Activated CD8-positive, alpha-beta memory T cell treated with anti-CD3 and anti-CD28 coated beads, Interleukin-2, amount 50 U/mL, for 1 hour (primary cell): Measurements from ENCODE around the gene DRAXIN.

Source experiments
- DNase-seq: peaks from one replicate; pipeline ENCODE4 v3.0.0-alpha.2; 2020; ENCODE audit errors: extremely low read depth

DRAXIN gene

DNA sequence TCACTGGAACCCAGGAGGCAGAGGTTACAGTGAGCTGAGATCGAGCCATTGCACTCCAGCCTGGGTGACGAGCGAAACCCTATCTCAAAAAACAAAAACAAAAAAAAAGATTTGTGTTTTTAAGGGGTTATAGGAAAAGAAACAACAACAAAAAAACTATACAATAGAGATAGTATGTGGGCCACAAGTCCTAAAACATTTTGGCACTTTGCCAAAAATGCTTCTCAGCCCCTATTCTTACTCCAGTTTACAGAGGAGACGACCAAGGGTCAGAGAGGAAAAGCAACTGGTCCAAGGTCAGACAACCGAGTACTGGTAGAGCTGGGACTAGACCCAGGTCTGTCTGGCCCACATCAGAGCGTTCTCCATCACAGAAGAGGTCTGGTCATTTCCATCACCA lies 33.9 kb upstream of the DRAXIN start:
- no peak for DNase-seq

DNA sequence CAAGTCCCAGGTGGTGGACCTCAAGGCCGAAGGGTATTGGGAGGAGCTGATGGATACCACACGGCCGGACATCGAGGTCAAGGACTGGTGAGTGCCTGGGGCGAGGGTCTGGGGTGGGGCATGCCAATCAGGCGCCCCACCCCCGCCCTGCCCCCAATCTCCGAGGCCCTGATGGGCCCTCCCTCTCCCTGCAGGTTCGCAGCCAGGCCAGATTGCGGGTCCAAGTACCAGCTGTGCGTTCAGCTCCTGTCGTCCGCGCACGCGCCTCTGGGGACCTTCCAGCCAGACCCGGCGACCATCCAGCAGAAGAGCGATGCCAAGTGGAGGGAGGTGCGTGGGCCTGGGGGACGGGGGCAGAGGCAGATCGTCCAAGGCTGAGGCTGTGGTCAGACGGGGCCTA lies 33.0 kb upstream of the DRAXIN start:
- DNase-seq = no peak

DNA sequence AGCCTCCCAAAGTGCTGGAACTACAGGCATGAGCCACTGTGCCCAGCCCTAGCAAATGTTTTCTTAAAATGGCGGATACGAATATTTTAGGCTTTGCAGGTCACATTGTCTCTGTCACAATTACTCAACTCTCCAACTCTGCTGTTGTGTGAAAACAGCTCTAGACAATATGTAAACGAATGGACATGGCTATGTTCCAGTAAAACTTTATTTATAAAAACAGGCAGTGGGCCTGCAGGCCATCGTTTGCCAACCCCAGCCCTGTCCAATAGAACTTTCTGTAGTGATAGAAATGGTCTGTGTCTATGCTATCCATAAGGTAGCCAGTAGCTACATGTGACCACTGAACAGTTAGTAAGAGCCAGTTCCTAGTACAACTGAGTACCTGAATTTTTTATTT lies 31.8 kb upstream of the DRAXIN start:
- no peak for DNase-seq

DNA sequence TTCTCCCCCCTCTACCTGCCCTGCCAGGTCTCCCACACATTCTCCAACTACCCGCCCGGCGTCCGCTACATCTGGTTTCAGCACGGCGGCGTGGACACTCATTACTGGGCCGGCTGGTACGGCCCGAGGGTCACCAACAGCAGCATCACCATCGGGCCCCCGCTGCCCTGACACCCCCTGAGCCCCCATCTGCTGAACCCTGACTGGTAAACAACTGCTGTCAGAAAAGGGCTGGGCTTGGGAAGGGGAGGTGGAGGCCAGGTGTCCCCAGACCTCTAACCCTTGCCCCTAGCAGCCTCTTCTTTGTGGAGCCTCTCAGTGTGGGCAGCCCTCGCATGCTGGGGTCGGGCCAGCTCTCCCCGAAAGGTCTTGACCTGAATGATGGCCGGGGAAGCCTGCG lies 30.4 kb upstream of the DRAXIN start:
- DNase-seq = no peak

DNA sequence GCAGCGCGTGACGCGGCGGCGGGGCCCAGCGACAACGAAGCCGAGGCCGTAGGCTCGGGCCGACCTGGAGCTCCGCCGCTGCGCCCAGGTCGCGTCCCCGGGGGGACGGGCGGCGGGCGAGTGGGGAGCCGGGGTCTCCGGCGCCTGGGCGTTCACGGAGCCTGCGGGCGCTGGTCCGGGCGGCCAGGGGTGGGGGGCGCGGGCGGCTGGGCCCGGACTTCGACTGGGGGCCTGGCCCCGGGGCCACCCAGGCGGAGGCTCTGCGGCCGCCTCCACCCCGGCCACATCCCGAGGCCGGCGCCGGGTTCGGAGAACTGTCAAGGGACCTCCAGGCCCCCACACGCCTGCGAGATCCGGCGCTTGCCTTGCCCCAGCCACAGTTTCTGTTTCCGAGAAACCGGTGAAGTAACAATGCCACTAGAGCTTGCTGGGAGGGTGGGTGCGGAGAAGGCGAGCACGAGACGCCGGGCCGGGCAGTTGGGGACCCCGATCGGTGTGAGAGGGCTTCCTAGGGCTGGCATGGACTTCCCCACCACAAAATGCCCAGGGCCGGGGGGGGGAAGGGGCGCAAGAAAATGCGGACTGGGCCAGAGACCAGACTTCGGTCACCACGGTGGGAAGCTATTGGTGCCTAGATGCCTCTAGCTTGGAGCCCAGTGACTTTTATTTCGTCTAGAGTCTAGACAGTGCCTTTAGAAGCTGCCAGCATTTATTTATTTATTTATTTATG lies 27.0 kb upstream of the DRAXIN start:
- DNase-seq = no peak

DNA sequence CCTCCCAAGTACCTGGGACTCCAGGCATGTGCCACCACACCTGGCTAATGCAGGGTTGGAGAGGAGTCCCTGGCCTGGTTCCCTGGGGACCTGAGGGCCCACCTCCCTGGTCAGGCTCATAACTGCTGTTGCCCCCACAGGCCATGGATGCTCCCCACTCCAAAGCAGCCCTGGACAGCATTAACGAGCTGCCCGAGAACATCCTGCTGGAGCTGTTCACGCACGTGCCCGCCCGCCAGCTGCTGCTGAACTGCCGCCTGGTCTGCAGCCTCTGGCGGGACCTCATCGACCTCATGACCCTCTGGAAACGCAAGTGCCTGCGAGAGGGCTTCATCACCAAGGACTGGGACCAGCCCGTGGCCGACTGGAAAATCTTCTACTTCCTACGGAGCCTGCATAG lies 23.0 kb upstream of the DRAXIN start:
- DNase-seq = no peak

DNA sequence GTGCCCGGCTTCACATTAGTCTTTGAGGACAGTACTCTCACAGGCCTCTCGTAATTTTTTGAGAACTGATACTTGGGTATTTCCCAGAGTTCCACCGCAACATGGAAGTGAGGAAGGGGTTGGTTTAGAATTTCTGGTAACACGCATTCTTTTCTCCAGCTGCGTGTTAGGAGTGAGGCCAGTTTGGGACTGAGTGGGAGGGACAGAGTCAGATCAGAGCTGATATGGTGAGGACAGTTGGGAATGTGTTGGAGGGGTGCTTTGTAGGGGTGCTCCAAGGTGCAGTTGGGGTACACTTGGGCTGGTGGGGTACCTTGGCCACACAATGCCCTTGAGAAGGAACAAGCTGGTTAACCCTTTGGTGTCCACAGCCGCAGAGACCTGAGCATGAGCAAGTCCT lies 20.8 kb upstream of the DRAXIN start:
- DNase-seq = no peak

DNA sequence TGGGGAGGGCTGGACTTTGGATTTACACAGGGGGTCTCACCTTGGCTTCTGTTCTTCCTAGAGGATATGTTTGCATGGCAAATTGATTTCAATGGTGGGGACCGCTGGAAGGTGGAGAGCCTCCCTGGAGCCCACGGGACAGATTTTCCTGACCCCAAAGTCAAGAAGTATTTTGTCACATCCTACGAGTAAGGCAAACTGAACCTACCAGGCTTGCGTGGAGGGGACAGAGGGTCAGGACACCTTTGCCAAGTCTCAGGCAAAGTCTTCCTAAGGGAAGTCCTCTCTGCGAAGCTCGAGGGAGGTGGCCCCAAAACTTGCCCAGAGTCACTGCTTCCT lies 20.3 kb upstream of the DRAXIN start:
- no peak for DNase-seq

DNA sequence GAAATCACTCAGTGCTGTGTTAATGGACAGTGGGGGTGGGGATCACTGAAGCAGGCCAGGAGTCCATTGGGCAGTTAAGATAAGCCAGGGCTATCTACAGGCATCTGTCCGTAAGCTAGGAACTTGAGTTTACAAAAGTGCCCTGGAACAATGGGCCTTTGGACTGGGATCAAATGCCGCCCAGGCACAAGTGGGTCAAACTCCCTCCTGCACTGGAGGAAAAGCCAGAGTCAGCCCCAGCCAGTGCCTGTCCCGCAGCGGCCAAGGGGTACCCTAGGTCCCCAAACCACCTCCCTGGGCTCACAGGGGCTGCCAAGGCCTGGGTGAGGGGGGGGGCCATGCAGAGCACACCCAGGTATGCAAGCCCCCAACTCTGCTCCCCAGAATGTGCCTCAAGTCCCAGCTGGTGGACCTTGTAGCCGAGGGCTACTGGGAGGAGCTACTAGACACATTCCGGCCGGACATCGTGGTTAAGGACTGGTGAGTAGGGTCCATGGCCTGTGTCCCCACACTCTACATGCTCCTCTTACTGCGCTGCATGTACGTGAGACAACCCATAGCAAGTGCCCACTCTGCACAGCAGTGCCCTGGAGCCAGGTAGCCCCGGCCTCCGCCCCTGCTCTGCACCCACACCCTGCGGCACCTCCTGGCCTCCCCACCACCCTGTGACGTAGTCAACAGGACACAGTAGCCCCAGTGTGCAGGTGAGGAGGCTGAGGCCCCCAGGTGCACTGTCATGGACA lies 19.8 kb upstream of the DRAXIN start:
- DNase-seq = no peak

DNA sequence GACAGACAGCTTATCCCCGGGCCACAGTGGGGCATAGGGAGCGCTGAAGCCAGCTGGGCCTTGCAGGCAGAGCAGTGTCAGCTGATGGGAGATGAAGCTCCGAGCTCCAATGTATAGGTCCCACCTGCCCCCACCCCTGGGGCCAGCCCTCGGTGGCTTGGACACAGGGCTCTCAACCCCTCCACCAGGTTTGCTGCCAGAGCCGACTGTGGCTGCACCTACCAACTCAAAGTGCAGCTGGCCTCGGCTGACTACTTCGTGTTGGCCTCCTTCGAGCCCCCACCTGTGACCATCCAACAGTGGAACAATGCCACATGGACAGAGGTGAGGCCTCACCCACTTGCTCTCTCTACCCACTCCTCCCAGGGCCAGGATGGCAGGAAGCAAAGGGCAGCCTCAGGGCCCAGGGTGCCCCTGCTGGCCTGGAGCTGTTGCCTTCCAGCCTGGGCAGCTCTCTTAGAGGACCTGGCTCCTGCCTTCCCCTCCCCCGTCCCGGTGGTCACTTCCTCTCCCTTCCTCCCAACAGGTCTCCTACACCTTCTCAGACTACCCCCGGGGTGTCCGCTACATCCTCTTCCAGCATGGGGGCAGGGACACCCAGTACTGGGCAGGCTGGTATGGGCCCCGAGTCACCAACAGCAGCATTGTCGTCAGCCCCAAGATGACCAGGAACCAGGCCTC lies 18.3 kb upstream of the DRAXIN start:
- DNase-seq = no peak

DNA sequence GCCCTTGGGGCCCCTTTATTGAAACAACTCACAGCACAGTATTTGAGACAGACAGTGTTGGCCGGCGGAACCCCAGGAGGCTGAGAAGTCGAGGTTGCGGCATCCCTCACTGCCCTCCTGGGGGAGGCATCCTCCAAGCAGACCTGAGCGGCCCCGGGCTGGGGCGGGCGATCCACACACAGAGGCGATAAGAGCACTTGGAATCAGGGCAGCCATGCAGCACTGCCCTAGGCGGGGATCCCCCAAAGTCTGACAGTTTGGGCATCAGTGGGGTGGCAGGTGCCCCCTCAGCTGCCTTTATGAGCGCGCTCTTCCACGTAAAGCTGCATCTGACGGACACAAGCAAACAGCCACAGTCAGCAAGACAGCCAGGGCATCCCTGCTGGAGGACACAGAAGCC lies 17.0 kb upstream of the DRAXIN start:
- DNase-seq = no peak

DNA sequence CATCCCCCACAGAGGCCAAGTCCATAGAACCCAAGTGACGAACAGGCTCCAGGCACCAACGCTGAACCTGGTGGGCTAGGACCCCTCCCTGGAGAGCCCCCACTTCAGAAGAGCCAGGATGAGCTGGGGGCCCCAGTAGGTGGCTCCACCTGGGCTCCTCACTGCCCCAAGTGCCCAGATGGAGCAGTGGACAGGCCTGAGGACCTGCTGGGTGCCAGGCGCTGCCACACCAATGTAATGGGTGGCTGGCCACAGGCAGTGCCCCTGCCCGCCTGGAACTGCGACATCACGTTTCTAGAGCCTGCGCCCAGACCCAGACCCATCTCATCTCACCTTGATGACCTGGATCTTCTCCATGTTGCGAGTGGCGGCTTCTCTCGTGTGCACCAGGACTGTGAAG lies 16.2 kb upstream of the DRAXIN start:
- no peak for DNase-seq

DNA sequence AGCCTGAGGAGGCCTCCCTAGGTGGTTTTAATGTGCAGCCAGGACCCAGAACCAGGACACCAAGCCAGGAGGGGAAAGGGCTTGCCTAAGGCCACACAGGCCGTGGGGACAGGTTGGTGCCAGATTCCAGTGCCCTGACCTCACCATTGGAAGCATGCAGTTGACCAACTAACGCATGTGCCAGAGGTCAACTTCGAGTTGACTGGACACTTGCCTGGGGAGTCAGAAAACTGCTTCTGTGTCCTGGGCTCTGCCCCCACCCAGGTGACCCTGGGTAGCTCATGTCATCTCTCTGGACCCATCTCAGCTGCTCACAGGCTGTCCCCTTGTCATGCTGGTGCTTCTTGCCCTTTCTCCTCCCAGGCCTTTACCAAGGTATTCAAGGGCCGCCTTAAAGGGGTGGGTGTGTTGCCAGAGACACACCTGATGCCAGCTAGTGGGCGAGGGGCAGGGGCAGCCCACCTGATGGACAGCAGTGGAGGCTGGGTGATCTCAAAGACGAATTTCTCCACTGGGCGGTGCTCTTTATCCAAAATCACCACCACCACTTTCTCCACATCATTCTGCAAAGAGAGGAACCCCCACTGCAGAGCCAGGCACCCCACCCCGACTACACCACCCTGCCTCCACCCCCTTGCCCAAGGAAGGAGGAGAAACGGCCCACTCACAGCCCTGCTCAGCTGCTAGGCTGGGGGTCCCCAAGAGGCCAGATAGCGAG lies 15.0 kb upstream of the DRAXIN start:
- no peak for DNase-seq

DNA sequence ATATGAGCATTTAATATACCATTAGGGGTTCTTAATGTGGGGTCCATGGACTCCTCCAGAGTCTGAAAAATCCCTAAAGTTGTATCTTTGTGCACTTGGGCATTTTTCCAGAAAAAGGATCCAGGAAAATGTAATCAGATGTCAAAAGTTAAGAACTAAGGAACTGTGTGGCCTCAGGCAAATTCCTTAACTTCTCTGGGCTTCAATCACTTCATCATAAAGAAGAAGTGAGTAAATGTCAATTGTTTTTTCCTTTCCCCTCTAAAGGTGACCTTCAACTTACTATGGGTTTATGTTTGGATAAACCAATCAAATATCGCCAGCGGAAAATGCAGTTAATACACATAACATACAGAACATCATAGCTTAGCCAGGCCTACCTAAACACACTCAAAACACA lies 13.1 kb upstream of the DRAXIN start:
- no peak for DNase-seq

DNA sequence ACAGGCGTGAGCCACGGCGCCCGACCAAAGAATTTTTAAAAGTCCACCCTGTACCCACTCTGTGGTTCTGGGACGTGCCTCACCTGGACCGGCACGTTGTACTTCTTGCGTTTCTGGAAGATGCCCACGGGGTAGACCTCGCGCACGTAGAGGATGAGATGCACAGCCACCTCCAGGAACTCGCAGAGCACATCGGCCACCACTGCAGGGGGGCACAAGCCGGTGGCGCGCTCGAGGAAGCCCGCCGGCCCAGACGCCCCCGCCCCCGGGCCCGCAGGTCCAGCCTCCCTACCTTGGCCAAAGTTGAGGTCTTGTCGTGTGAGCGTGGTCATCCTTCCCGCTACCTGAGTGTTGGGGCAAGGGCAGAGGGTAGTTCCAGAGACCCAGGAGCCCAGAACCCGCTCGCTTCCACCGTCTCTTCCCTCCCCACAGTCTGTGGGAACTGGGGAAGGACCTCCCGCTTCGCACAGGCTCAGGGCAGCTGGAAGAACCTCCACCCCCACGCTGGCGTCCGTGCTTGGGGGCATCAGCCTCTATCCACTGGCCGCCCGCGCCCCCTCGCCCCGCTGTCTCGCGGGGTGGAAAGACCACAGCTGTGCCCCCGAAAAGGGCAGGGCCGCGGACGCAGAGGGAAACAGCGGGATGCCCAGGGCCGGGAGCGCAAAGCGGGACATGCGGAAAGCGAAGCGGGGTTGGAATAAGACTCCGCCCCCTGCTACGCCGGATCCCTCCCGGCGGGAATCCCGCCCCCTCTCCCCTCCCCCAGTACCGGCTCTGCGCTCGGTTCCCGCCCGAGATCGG lies 11.0 kb upstream of the DRAXIN start:
- no peak for DNase-seq

DNA sequence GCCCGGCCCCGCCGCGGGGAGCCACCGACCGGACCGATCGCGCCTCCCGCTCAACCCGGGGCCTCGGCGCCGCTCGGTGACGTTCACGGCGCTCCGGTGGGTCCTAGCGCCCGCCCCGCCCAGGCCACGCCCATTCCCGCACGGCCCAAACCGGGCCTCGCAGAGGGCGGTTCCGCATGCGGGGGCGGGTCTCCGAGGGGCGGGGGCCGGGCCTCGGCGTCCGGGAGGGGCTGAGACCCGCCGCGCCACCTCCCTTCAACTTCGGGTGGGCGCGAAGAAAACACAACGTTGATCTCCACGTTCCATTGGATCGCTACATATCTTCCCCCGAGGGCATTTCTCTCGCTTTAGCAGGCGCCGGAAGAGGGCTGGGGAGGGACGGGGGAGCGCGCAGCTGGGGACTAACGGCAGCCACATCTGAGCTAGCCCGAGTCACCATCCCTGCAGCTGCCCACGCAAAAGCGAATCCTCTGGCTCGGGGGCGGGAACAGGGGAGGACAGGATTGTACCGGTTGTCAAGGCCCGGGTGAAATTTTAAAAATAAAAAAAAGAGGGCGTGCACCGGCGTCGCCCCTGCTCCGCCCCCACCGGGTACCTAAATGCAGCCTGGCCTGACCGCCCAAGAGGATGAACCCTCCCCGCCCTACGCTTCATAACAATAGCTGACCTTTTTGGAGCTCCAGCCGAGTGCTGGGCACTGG lies 10.3 kb upstream of the DRAXIN start, which contains the start of gene MAD2L2:
MAD2L2 (minus strand) TSS at position 78 of the 701 bp plus-strand sequence. CDS start 547 bp downstream, outside the sequence.
- peak; percentile 56 for DNase-seq

DNA sequence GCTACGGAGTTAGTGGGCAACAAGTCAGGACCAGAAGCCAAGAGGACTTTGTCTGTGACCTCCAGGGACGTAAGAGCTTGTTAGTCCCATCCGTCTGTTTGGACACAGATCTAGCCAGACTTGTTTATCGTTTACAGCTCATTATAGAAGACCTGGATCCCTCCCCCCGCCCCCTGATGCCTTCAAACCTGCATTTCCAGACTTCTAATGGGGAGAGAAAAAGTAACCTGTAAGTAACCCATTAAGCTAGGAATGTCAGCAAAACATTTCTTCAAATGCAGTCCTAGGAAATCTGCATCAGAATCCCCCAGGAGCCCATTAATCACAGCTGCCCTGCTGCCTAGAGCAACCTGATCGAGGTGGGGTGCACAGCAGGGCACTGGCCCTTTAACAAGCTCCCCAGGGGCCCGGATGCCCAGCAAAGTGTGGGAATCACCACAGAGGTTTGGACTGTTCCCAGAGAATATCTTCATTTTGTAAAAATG lies 9.2 kb upstream of the DRAXIN start:
- DNase-seq = no peak

DNA sequence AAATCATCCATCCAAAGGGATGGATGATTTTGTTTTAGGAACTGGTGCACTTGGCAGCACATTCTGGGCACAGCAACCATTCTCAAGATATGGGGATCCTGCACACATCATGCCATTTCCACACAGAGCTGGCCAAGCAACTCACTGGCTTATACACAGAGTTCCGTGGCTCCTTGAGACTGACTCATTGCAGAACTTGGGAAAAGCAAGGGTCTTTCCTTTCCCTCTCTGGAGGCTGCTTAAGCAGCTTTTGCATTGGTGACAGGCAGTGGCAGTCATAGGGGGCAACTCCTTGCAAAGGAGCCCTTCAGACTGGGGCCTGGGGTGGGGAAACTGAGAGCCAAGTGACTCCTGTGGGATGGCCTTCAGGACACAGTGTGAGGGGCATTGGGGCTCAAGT lies 8.7 kb upstream of the DRAXIN start:
- DNase-seq = no peak

DNA sequence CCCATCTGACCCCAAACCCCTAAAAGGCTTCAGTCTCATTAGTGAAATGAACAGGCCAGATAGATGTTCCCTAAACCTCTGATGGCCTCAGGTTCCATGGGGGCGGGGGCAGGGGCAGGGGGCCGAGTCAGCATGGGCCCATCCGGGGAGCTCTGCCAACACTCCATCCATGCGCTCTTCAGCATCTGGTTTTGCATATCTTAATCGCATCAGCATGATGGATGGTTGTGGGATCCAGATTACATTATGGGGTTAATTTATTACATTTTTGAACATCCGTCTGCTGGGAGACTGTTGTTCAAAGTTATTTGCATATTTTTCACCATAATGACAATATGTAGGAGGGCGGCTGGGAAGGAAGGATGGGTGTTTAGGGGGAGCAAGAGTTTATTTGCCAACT lies 7.4 kb upstream of the DRAXIN start:
- DNase-seq = no peak

DNA sequence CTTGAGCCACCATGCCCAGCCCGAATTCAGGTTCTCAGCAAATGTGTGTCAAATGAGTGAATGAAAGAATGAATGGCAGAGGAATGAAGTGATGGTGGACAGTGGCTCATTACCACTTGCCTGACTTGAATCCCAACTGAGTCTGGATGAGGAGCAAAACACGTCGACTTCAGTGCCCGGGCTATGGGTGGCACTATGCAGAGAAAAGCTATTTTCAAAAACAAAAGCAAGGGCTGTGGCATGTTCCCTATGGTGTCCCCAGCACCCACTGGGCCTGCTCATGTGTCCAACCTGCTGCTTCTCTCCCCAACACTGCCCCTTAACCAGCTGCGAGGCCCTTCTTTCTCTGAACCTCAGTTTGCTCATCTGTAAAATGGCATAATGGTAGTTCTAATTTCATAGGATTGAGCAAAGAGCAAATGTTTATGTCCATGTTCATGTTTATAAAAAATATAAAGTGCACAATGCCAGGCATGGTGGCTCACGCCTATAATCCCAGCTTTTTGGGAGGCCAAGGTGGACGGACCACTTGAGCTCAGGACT lies 6.2 kb upstream of the DRAXIN start:
- DNase-seq = no peak
